Kidney (tissue), 14 donors: ENCODE results near the gene CYP24A1. TPM values are rescaled to one million over a fixed set of nuclear protein-coding genes. Genes with fewer than 3 reads are reported as not detected.

Experiments
- DNase-seq, 5 donors: peaks; one replicate each; pipeline ENCODE4 v3.0.0-alpha.2; 2013 to 2020
- FAIRE-seq: peaks from 2 replicates; lab custom pipeline; 2012; peaks lifted over from hg19 to GRCh38; lab: Jason Lieb, UNC
- H3K27ac ChIP-seq, 2 donors: one replicate each; pipeline ENCODE4 v1.7.0; 2013; ENCODE audit warnings: low read depth in 2 of 2, low read length in 2 of 2, inconsistent platforms in 1 of 2
- H3K27me3 ChIP-seq: one replicate; pipeline ENCODE4 v1.7.1; 2013; ENCODE audit warnings: low read length, inconsistent platforms; ENCODE audit not compliant: control insufficient read depth, insufficient read depth
- H3K36me3 ChIP-seq, 3 donors: one replicate each; pipeline versions ENCODE4 v1.7.0 to v1.7.1; 2013; ENCODE audit warnings: low read length in 3 of 3, control low read depth in 1 of 3, inconsistent platforms in 1 of 3; ENCODE audit not compliant: insufficient read depth in 3 of 3, control insufficient read depth in 2 of 3
- H3K4me1 ChIP-seq, 3 donors: one replicate each; pipeline versions ENCODE4 v1.7.0 to v1.7.1; 2013; ENCODE audit warnings: low read length in 3 of 3, inconsistent platforms in 1 of 3, low read depth in 1 of 3; ENCODE audit not compliant: control insufficient read depth in 2 of 3, insufficient read depth in 2 of 3
- H3K4me3 ChIP-seq, 3 donors: one replicate each; pipeline versions ENCODE4 v1.7.0 to v1.8.1; 2013; ENCODE audit warnings: low read length in 3 of 3, control low read depth in 1 of 3, inconsistent platforms in 1 of 3
- H3K9ac ChIP-seq, 3 donors: one replicate each; pipeline versions ENCODE4 v1.7.0 to v1.7.1; 2013; ENCODE audit warnings: low read length in 3 of 3, control low read depth in 1 of 3, inconsistent platforms in 1 of 3
- H3K9me3 ChIP-seq, 3 donors: one replicate each; pipeline versions ENCODE4 v1.7.0 to v1.7.1; 2013; ENCODE audit warnings: low read length in 3 of 3, control low read depth in 1 of 3, inconsistent platforms in 1 of 3; ENCODE audit not compliant: control insufficient read depth in 2 of 3, insufficient read depth in 1 of 3
- intact Hi-C: fragments of 100-400 bp; cut with DNase I; formaldehyde crosslinking; loops from one replicate; pipeline ENCODE4 v1.11.1; 2022
- polyA plus RNA-seq: library from polyadenylated mRNA; stranded (reverse); fragments of 350-450 nt; fragmentation: Illumina TruSeq; extraction: RNeasy Lipid Tissue Mini Kit (QIAGEN cat#74804); gene quantifications from one replicate; pipeline ENCODE4 v1.2.3, GENCODE V29; 2014; ENCODE audit warnings: low read depth, low replicate concordance; ENCODE audit not compliant: insufficient read depth
- total RNA-seq: library from RNA; stranded (reverse); fragmentation: NEBNext Ultra II Directional; extraction: Animal tissue kit (Norgen Biotek cat#: 25700); gene quantifications from one replicate; pipeline ENCODE4 v1.2.1, GENCODE V29; 2021
- TF ChIP-seq, protein P1 (sequence below): IDR thresholded peaks from 3 replicates; pipeline ENCODE4 v1.5.1; 2012; ENCODE audit warnings: mild to moderate bottlenecking, moderate library complexity, borderline replicate concordance; ENCODE audit not compliant: insufficient read depth; ENCODE audit errors: extremely low read depth
- donor health status: control.
- donor health status: control.
- donor health status: control.
- donor health status: control.
- donor health status: control.
- donor health status: DM: yes; HTN: yes; CAD: no.
- donor health status: Normal renal cell carcinoma (clear cell type).

Gene CYP24A1
- total and polyA plus RNA-seq, 2 donors from 2014 or later, result 15.4 to 39.0 TPM

DNA sequence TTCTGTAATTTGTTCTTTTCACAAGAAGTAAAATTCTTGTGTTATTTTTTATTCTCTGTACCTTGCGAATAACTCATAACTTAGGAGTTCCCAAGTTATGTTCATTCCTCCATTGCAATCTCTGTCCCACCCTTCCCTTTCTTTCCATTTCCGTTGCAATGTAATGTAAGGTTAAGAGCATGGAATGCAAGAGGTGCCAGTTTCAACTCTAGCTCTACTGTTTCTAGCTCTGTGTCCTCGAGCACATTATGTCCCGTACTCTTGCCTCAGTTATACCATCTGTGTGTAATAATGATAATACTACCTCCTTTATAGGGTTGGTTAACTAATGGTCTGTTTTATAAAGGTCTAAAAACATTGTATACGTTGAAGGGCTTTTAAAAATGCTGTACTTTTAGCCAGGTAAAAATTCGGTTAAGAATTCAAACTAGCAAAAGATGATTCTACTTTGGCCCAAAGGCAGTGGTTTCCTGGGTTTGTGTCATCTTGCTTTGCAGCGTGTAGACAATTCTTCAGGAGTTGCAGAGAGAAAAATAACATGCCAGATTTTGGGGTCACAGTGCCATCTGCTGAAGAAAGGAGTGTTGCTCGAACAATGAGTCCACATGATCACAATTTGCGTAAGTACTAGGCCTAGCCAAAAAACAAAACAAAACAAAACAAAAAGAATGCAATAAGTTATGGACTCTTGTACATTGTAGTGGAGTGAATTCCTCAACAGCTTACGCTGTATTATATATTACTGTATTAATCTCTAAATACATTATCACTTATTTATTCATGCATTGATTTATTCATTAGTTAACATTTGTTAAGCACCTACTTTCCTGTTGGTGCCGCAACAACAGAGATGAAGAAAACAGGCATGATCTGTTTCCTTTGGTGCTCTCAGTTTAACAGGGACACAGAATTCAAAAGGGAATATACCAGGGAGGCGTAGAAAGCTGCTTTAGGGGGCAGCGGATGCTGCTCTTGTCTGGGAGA, 24.1 kb upstream of the CYP24A1 start:
- no peak overlapping the region for H3K4me3 ChIP-seq
- H3K36me3 ChIP-seq, result no peaks in the 10 kb centered on the region
- no peaks in the 10 kb centered on the region for H3K9me3 ChIP-seq
- DNase-seq (peak in 1 of 5 donors; percentile 42), FAIRE-seq (no peak)
- TF ChIP-seq, protein P1, sequence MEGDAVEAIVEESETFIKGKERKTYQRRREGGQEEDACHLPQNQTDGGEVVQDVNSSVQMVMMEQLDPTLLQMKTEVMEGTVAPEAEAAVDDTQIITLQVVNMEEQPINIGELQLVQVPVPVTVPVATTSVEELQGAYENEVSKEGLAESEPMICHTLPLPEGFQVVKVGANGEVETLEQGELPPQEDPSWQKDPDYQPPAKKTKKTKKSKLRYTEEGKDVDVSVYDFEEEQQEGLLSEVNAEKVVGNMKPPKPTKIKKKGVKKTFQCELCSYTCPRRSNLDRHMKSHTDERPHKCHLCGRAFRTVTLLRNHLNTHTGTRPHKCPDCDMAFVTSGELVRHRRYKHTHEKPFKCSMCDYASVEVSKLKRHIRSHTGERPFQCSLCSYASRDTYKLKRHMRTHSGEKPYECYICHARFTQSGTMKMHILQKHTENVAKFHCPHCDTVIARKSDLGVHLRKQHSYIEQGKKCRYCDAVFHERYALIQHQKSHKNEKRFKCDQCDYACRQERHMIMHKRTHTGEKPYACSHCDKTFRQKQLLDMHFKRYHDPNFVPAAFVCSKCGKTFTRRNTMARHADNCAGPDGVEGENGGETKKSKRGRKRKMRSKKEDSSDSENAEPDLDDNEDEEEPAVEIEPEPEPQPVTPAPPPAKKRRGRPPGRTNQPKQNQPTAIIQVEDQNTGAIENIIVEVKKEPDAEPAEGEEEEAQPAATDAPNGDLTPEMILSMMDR, result peak; percentile 47
- no peak overlapping the region for H3K9ac ChIP-seq
- no peak overlapping the region for H3K27ac ChIP-seq
- intact Hi-C loops, result no loop called here
- no peaks in the 10 kb centered on the region for H3K27me3 ChIP-seq
- H3K4me1 ChIP-seq, result peaks cover 4 to 13% (median 13%) of the 10 kb centered on the region in 3 donors

DNA sequence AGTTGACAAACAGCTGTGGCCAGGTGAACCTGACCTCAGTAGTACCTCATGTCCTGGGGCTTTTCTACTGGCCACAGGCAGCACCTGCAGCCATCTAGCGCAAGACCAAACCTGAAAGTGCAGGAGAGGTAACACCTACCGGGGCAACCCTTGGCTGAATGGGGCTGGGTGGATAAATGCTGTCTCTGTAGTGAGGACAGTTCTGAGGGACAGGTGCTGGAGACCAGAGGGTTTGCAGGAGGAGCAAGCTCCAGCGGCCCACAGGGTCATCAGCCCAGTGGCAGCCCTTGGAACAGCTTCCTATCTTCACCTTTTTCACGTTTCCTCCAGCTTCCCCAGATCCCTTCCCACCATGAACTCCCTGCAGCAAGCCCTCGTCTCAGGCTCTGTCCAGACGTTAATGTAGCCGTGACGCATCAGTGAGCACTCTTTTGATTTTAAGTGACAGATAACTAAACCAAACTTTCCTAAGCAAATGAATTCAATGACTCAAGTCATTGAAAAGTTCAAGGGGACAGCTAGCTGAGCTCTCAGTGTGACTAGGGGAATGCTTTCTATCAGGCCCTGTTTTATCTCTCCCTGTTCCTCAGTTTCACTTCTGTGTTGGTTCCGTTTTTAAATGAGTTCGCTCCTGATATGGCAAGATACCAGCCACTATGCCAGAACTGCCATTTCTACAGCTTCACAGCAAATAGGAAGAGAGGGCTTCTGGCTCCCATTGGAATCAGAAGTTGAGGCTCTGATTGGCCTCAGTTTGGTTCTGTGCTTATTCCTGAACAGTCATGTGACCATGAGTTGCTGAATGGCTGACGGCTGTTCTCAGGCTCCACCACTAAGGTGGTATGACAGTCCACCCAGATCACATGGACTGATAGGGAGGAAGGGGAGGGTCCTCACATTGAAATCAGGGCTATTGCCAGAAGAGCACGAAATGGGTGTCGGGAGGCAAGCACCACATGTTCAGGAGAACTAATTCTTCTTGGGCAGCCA, 22.0 kb upstream of the CYP24A1 start:
- DNase-seq, result no peak
- no peak for FAIRE-seq
- no peaks in the 10 kb centered on the region for H3K9me3 ChIP-seq
- H3K9ac ChIP-seq, result no peak overlapping the region
- no peak overlapping the region for H3K27ac ChIP-seq
- intact Hi-C loops, result no loop called here
- no peaks in the 10 kb centered on the region for H3K27me3 ChIP-seq
- no peak overlapping the region for H3K4me3 ChIP-seq
- TF ChIP-seq, protein P1, result no peak
- H3K36me3 ChIP-seq, result no peaks in the 10 kb centered on the region
- peaks cover 4 to 13% (median 13%) of the 10 kb centered on the region in 3 donors for H3K4me1 ChIP-seq

DNA sequence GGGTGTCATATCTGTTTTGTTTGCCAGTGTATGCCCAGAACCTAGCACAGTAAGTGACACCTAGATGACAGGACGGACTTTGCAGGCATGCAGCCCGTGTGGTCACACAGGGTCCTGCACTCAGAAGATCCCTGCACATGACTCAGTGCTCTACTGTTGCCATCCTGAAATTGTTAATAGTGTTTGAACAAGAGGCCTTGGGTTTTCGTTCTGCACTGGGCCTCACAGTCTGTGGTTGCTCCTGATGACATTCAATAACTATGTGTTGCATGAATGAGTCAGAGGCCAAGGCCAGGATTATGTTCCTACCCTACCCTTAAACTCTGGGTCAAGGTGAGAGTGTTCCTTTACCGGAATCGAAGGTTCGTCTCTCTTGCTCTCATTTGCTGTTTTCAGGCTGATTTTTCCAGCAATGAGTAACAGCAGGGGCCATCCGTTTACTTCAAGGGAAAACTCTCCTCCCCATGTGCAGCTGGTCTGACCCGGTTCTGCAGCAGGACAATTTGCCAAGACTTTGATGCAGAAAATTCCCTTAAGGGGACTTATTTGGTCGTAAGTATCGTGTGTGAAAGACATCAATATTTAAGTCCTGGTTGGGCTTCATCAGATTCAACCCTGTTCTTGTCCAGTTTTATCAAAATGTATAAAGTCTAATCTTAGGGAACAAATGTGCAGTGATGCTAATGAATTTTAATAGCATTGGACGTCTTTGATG, 21.1 kb upstream of the CYP24A1 start:
- Histone ChIP-seq H3K27me3 (no peaks in the 10 kb centered on the region), H3K9ac (no peak overlapping the region), H3K4me3 (no peak overlapping the region), H3K4me1 (peaks cover 4 to 13% (median 13%) of the 10 kb centered on the region in 3 donors), H3K36me3 (no peaks in the 10 kb centered on the region), H3K27ac (no peak overlapping the region), H3K9me3 (no peaks in the 10 kb centered on the region)
- intact Hi-C loops, result no loop called here
- DNase-seq (peak in 2 of 5 donors; percentile 18 to 41), FAIRE-seq (no peak)
- TF ChIP-seq, protein P1, result no peak
